Panc1 (cell line): Measurements from ENCODE around the gene TMEM248. TPM values are rescaled to one million over a fixed set of nuclear protein-coding genes. Genes with fewer than 3 reads are reported as not detected.
"Not testable (repeated sequence)": the region's sequence is repeated elsewhere in the genome, so short reads cannot be mapped to it uniquely, and the experiment has no call there.

Experiments used
- ATAC-seq: fragments of 200-7000 bp; cut with Tn5 transposase; 2 replicates; pipeline ENCODE4 v1.9.1; 2020; ENCODE audit warnings: mild to moderate bottlenecking, moderate library complexity
- BruUV-seq: library from RNA; stranded (reverse); fragments of 400-500 nt; replicated peaks from 2 replicates; lab custom pipeline; 2021; lab: Mats Ljungman, UMichigan
- CTCF ChIA-PET: fragments of 300-600 bp; sonication (Branson Sonifier 250); formaldehyde crosslinking; loops from one replicate; lab custom pipeline; 2022; ENCODE audit warnings: antibody characterized with exemption; lab: Charles Lee
- POLR2A ChIA-PET: fragments of 300-600 bp; sonication (Branson Sonifier 250); formaldehyde crosslinking; loops from one replicate; lab custom pipeline; 2022; ENCODE audit warnings: antibody characterized with exemption; lab: Charles Lee
- DNase-seq: peaks from one replicate; pipeline ENCODE4 v3.0.0-alpha.2; 2010; ENCODE audit warnings: low read depth, low spot score
- H3K27ac ChIP-seq: 2 replicates; pipeline ENCODE4 v1.5.1; 2011; ENCODE audit warnings: mild to moderate bottlenecking, low read length, inconsistent platforms
- H3K27me3 ChIP-seq: fragments of 200-500 bp; sonication (Bioruptor generic); 2 replicates; pipeline ENCODE4 v1.6.0; 2014; ENCODE audit warnings: low read length, inconsistent platforms; ENCODE audit not compliant: control insufficient read depth, insufficient read depth
- H3K36me3 ChIP-seq: fragments of 200-500 bp; sonication (Bioruptor generic); 2 replicates; pipeline ENCODE4 v1.5.1; 2014; ENCODE audit warnings: inconsistent platforms, mild to moderate bottlenecking, low read length, moderate library complexity; ENCODE audit not compliant: control insufficient read depth, insufficient read depth
- H3K4me1 ChIP-seq: 2 replicates; pipeline ENCODE4 v1.5.1; 2011; ENCODE audit warnings: inconsistent platforms, mild to moderate bottlenecking, low read length, moderate library complexity; ENCODE audit not compliant: control insufficient read depth, insufficient read depth
- H3K4me3 ChIP-seq, 2 experiments: 2 replicates each; pipeline ENCODE4 v1.5.1; 2011 to 2012; ENCODE audit warnings: low read depth in 2 of 2, low read length in 2 of 2, mild to moderate bottlenecking in 2 of 2, inconsistent platforms in 1 of 2, moderate library complexity in 1 of 2
- H3K9me3 ChIP-seq: fragments of 200-500 bp; sonication (Bioruptor generic); 2 replicates; pipeline ENCODE4 v1.5.1; 2014; ENCODE audit warnings: low read depth, mild to moderate bottlenecking, inconsistent platforms, low read length, moderate library complexity; ENCODE audit not compliant: control insufficient read depth, insufficient read depth
- CTCF ChIP-seq: fragments of 450-650 bp; IDR thresholded peaks from 2 replicates; pipeline ENCODE4 v1.5.1; 2017; ENCODE audit warnings: mild to moderate bottlenecking
- POLR2AphosphoS5 ChIP-seq: IDR thresholded peaks from 2 replicates; pipeline ENCODE4 v1.6.1; 2012; ENCODE audit warnings: mild to moderate bottlenecking, low read depth, low read length, moderate library complexity
- SIN3A ChIP-seq: IDR thresholded peaks from 2 replicates; pipeline ENCODE4 v1.6.1; 2012; ENCODE audit warnings: low read depth, mild to moderate bottlenecking, low read length, moderate library complexity, borderline replicate concordance; ENCODE audit not compliant: insufficient read depth
- TCF7L2 ChIP-seq: IDR thresholded peaks from 2 replicates; pipeline ENCODE4 v1.6.1; 2011; ENCODE audit warnings: mild to moderate bottlenecking, low read depth, low read length, inconsistent platforms
- in situ Hi-C: cut with HindIII; loops from 2 replicates; pipeline ENCODE4 v1.10.0; 2016; ENCODE audit warnings: low sequenced_read_pairs, low pct_unique_long_range_greater_than_20kb
- intact Hi-C: fragments of 100-400 bp; cut with micrococcal nuclease; formaldehyde crosslinking; loops from one replicate; pipeline ENCODE4 v1.10.0; 2022; ENCODE audit not compliant: unreplicated experiment
- total RNA-seq: library from RNA; stranded (reverse); gene quantifications from one replicate; pipeline ENCODE4 v1.2.1, GENCODE V29; 2021; ENCODE audit not compliant: unreplicated experiment
- TF ChIP-seq, protein P1 (sequence below), 2 experiments: IDR thresholded peaks; 2 replicates each; pipeline ENCODE4 v1.6.1; 2011 to 2012; ENCODE audit warnings: low read depth in 2 of 2, control low read depth in 1 of 2, low read length in 1 of 2, mild to moderate bottlenecking in 1 of 2, moderate library complexity in 1 of 2; ENCODE audit not compliant: insufficient read depth in 1 of 2

Gene TMEM248
- total RNA-seq, 1 experiment from 2014 or later = 176 TPM

- intact Hi-C loops (no loop called here), in situ Hi-C loops (no loop called here)
- DNase-seq (no peak), ATAC-seq (no peak)
- ChIA-PET CTCF (no interaction called here), POLR2A (no interaction called here)
- no peak overlapping the region for H3K4me3 ChIP-seq
- H3K27me3 ChIP-seq = no peaks in the 10 kb centered on the region
- H3K27ac ChIP-seq = no peak overlapping the region
- H3K36me3 ChIP-seq = no peaks in the 10 kb centered on the region
- no peaks in the 10 kb centered on the region for H3K4me1 ChIP-seq
- TF ChIP-seq, protein P1, sequence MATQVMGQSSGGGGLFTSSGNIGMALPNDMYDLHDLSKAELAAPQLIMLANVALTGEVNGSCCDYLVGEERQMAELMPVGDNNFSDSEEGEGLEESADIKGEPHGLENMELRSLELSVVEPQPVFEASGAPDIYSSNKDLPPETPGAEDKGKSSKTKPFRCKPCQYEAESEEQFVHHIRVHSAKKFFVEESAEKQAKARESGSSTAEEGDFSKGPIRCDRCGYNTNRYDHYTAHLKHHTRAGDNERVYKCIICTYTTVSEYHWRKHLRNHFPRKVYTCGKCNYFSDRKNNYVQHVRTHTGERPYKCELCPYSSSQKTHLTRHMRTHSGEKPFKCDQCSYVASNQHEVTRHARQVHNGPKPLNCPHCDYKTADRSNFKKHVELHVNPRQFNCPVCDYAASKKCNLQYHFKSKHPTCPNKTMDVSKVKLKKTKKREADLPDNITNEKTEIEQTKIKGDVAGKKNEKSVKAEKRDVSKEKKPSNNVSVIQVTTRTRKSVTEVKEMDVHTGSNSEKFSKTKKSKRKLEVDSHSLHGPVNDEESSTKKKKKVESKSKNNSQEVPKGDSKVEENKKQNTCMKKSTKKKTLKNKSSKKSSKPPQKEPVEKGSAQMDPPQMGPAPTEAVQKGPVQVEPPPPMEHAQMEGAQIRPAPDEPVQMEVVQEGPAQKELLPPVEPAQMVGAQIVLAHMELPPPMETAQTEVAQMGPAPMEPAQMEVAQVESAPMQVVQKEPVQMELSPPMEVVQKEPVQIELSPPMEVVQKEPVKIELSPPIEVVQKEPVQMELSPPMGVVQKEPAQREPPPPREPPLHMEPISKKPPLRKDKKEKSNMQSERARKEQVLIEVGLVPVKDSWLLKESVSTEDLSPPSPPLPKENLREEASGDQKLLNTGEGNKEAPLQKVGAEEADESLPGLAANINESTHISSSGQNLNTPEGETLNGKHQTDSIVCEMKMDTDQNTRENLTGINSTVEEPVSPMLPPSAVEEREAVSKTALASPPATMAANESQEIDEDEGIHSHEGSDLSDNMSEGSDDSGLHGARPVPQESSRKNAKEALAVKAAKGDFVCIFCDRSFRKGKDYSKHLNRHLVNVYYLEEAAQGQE (IDR thresholded peaks at IDR 0.05; ENCODE audit: insufficient read depth in 1 of 2, low read depth in 2 of 2, low read length in 1 of 2) = no peak
- no peak for TF ChIP-seq TCF7L2
- no peak for TF ChIP-seq CTCF
- TF ChIP-seq SIN3A = no peak
- TF ChIP-seq POLR2AphosphoS5 = no peak
- no TSS peak for BruUV-seq
- no peaks in the 10 kb centered on the region for H3K9me3 ChIP-seq
Measured at GRCh38 chr7:66912195-66912594, 8.8 kb upstream of the TMEM248 start.

- no peaks in the 10 kb centered on the region for H3K36me3 ChIP-seq
- ChIA-PET CTCF (interaction anchor here (0.8 kb wide), 1 partner anchor 17 kb away, joined by 3 read pairs; no protein-coding TSS in a partner anchor), POLR2A (interaction anchor here (0.6 kb wide), 1 partner anchor 26 kb away, joined by 5 read pairs; no protein-coding TSS in a partner anchor)
- H3K4me1 ChIP-seq = no peaks in the 10 kb centered on the region
- H3K27ac ChIP-seq = no peak overlapping the region
- TF ChIP-seq POLR2AphosphoS5 = no peak
- ATAC-seq (no peak), DNase-seq (no peak)
- intact Hi-C loops = no loop called here
- no peak overlapping the region for H3K4me3 ChIP-seq
- no peaks in the 10 kb centered on the region for H3K9me3 ChIP-seq
- in situ Hi-C loops = no loop called here
- no TSS peak for BruUV-seq
- H3K27me3 ChIP-seq = no peaks in the 10 kb centered on the region
Measured at GRCh38 chr7:66913118-66914037, 7.6 kb upstream of the TMEM248 start.

DNA sequence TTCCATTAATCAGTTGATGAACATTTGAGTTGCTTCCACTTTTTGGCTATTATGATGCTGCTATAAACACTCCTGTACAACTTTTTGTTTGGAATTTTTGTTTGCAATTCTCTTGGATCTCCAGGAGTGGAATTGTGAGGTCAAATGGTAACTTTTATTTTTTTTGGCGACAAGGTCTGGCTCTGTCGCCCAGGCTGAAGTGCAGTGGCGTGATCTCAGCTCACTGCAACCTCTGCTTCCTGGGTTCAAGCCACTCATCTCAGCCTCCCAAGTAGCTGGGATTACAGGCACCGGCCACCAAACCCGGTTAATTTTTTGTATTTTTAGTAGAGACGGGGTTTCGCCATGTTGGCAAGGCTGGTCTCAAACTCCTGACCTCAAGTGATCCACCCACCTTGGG, 3.1 kb upstream of the TMEM248 start:
- DNase-seq, CTCF ChIA-PET, H3K27ac ChIP-seq, intact Hi-C loops, POLR2A ChIA-PET, ATAC-seq, H3K36me3 ChIP-seq, H3K27me3 ChIP-seq, H3K9me3 ChIP-seq, H3K4me3 ChIP-seq, BruUV-seq, in situ Hi-C loops: not testable (repeated sequence)
- peaks cover 10% of the 10 kb centered on the region for H3K4me1 ChIP-seq
